Karpas-422 (cell line): ENCODE data around the gene LIN28B. TPM values are rescaled to one million over a fixed set of nuclear protein-coding genes. Genes with fewer than 3 reads are reported as not detected.

ENCODE experiments used
- DNase-seq: peaks from one replicate; pipeline ENCODE4 v3.0.0-alpha.2; 2015
- H2AFZ ChIP-seq: fragments of 200-600 bp; sonication (generic); 2 replicates; pipeline ENCODE4 v1.6.1; 2014; ENCODE audit warnings: antibody characterized with exemption, low read length, mixed read lengths
- H3K27ac ChIP-seq: fragments of 200-600 bp; sonication (generic); 2 replicates; pipeline ENCODE4 v1.5.1; 2014; ENCODE audit warnings: mild to moderate bottlenecking, low read length, moderate library complexity
- H3K27me3 ChIP-seq: fragments of 200-600 bp; sonication (generic); 2 replicates; pipeline ENCODE4 v1.6.1; 2014; ENCODE audit warnings: low read length, mixed read lengths
- H3K36me3 ChIP-seq: fragments of 200-600 bp; sonication (generic); 2 replicates; pipeline ENCODE4 v1.6.1; 2014; ENCODE audit warnings: low read length, mixed read lengths; ENCODE audit not compliant: insufficient read depth
- H3K4me1 ChIP-seq: fragments of 200-600 bp; sonication (generic); 2 replicates; pipeline ENCODE4 v1.6.1; 2014; ENCODE audit warnings: mild to moderate bottlenecking, low read length, mixed read lengths
- H3K4me2 ChIP-seq: fragments of 200-600 bp; sonication (generic); 2 replicates; pipeline ENCODE4 v1.6.1; 2014; ENCODE audit warnings: low read length, low read depth, mild to moderate bottlenecking; ENCODE audit not compliant: poor library complexity, severe bottlenecking
- H3K4me3 ChIP-seq: fragments of 200-600 bp; sonication (generic); 2 replicates; pipeline ENCODE4 v1.5.1; 2014; ENCODE audit warnings: mild to moderate bottlenecking, antibody characterized with exemption, low read length, mixed read lengths
- H3K79me2 ChIP-seq: fragments of 200-600 bp; sonication (generic); 2 replicates; pipeline ENCODE4 v1.6.1; 2014; ENCODE audit warnings: mild to moderate bottlenecking, low read length, mixed read lengths
- H3K9ac ChIP-seq: fragments of 200-600 bp; sonication (generic); 2 replicates; pipeline ENCODE4 v1.6.0; 2014; ENCODE audit warnings: low read length
- H3K9me2 ChIP-seq: fragments of 200-600 bp; sonication (generic), shearing (Covaris generic); replicated peaks from 2 replicates; pipeline ENCODE4 v1.6.0; 2014; ENCODE audit warnings: mild to moderate bottlenecking, low read length, moderate library complexity; ENCODE audit not compliant: insufficient read depth
- H3K9me3 ChIP-seq: fragments of 300-700, 200-600 bp; sonication (generic); 2 replicates; pipeline ENCODE4 v1.6.1; 2014; ENCODE audit warnings: low read length, mixed read lengths
- H4K20me1 ChIP-seq: fragments of 200-600 bp; sonication (generic); 2 replicates; pipeline ENCODE4 v1.6.1; 2014; ENCODE audit warnings: mild to moderate bottlenecking, antibody characterized with exemption, low read length, low read depth; ENCODE audit not compliant: insufficient read depth
- total RNA-seq: library from RNA; depleted of rRNA; stranded (reverse); fragments of >200 nt; shearing (Covaris generic); gene quantifications from 2 replicates; pipeline ENCODE4 v1.2.3, GENCODE V29; 2014; ENCODE audit warnings: low replicate concordance

LIN28B gene
- total RNA-seq, 1 experiment from 2014 or later: 21.4 TPM

DNA sequence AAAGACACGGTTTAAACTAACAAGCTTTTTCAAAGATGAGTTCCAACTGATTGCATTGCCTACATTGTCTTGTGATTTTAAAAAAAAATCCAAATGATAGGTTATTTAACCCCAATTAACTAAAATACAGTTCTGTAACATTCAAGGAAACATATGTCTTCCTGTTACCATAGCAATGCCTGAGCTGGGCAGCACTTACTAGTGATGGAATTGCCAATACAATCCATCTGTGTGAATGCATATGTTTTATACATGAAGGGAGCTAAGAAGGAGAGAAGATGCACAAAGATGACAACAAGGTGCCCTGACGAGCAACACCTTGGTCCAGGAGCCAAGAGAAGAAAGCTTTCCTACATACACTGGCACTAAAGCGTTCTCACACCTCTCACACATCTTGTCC is 154.2 kb downstream of the LIN28B start:
- Histone ChIP-seq H3K36me3 (no peaks in the 10 kb centered on the region), H3K4me1 (no peaks in the 10 kb centered on the region), H3K9me2 (no peaks in the 10 kb centered on the region), H2AFZ (no peak overlapping the region), H3K4me3 (no peak overlapping the region), H3K27ac (no peak overlapping the region), H3K79me2 (no peaks in the 10 kb centered on the region), H4K20me1 (no peaks in the 10 kb centered on the region), H3K9ac (no peak overlapping the region), H3K4me2 (no peak overlapping the region), H3K9me3 (no peaks in the 10 kb centered on the region), H3K27me3 (no peaks in the 10 kb centered on the region)
- DNase-seq: no peak

DNA sequence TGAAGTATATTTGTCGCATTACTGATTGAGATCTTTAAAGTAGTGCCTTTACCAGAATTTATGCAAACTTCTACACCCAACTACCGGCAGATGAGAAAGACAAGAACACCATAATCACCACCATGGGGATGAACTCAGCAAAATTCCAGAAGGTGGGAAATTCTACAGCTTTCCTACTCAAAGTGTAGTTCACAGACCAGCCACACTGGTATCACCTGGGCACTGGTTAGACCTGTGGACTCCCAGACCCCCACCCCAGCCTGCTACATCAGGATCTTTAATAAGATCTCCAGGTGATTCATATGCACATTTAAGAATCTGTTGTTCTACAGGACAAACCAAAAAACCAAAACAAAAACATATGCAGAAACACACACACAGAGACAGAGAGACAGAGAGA is 155.0 kb downstream of the LIN28B start:
- no peaks in the 10 kb centered on the region for H3K4me1 ChIP-seq
- no peak overlapping the region for H3K4me2 ChIP-seq
- H3K27me3 ChIP-seq: no peaks in the 10 kb centered on the region
- no peak overlapping the region for H3K4me3 ChIP-seq
- no peak overlapping the region for H2AFZ ChIP-seq
- no peak for DNase-seq
- H3K79me2 ChIP-seq: no peaks in the 10 kb centered on the region
- H3K9me3 ChIP-seq: no peaks in the 10 kb centered on the region
- H3K36me3 ChIP-seq: no peaks in the 10 kb centered on the region
- H4K20me1 ChIP-seq: no peaks in the 10 kb centered on the region
- no peaks in the 10 kb centered on the region for H3K9me2 ChIP-seq
- H3K27ac ChIP-seq: no peak overlapping the region
- H3K9ac ChIP-seq: no peak overlapping the region

DNA sequence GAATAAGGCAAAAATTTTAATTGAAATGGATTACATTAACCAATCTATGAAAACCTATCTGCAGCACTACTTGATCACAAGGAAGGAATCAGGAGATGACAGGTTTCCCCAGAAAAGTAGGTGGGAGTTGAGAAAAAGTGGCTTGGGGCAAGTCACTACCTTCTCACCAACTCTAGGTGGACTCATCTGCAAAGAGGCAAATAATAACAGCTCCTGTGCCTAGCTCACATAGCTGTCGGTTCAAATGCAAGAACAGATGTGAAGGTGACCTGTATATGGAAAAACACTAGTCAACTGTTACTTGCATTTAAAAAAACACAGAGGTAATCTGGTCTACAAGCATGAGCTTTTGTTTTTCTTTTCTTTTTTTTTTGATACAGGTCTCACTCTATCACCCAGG is 155.7 kb downstream of the LIN28B start:
- H3K36me3 ChIP-seq: no peaks in the 10 kb centered on the region
- H3K9me2 ChIP-seq: no peaks in the 10 kb centered on the region
- H3K4me2 ChIP-seq: no peak overlapping the region
- DNase-seq: no peak
- no peaks in the 10 kb centered on the region for H3K27me3 ChIP-seq
- no peaks in the 10 kb centered on the region for H4K20me1 ChIP-seq
- H3K4me1 ChIP-seq: no peaks in the 10 kb centered on the region
- no peak overlapping the region for H2AFZ ChIP-seq
- no peaks in the 10 kb centered on the region for H3K79me2 ChIP-seq
- H3K4me3 ChIP-seq: no peak overlapping the region
- H3K9ac ChIP-seq: no peak overlapping the region
- no peaks in the 10 kb centered on the region for H3K9me3 ChIP-seq
- H3K27ac ChIP-seq: no peak overlapping the region

DNA sequence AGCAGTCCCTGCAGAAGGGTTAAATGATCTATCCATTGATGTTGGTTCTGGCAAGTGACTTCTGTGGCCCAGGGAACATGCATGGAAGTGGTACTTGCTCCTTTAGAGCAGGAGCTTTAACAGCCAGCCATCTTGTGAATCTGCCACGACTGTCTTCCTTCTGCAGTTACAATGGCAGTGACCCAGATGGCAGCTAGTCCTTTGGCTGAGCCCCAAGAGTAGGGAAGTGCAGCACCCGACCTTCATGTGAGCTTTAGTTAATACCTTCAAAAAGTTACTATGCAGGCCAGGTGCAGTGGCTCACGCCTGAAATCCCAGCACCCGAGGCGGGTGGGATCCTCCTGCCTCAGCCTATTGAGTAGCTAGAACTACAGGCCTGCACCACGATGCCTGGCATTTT is 156.5 kb downstream of the LIN28B start:
- no peak for DNase-seq
- no peaks in the 10 kb centered on the region for H3K79me2 ChIP-seq
- no peaks in the 10 kb centered on the region for H3K36me3 ChIP-seq
- no peaks in the 10 kb centered on the region for H3K9me2 ChIP-seq
- H3K4me1 ChIP-seq: no peaks in the 10 kb centered on the region
- H4K20me1 ChIP-seq: no peaks in the 10 kb centered on the region
- H3K27ac ChIP-seq: no peak overlapping the region
- no peaks in the 10 kb centered on the region for H3K9me3 ChIP-seq
- no peak overlapping the region for H3K4me3 ChIP-seq
- H3K27me3 ChIP-seq: no peaks in the 10 kb centered on the region
- H3K9ac ChIP-seq: no peak overlapping the region
- H3K4me2 ChIP-seq: no peak overlapping the region
- H2AFZ ChIP-seq: no peak overlapping the region

DNA sequence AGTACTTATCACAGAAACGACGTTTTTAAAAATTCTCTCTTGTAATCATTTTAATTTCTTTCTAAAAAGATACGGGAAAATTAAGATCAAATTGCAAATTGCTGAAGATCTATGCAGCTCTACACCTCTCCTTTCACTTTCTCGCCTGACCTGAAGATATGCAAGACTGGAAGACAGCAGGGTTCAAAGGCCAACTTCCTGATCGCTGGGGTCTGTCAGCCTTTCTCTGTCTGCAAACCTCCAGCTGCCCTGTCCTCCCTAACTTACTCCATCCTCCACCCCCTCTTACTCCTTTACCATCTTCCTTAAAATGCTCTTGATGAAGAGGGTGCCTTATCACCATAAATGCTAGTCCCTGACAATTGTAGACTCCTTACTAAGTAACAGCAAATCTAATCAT is 159.2 kb downstream of the LIN28B start:
- no peaks in the 10 kb centered on the region for H4K20me1 ChIP-seq
- no peaks in the 10 kb centered on the region for H3K9me3 ChIP-seq
- H3K4me2 ChIP-seq: no peak overlapping the region
- no peaks in the 10 kb centered on the region for H3K27me3 ChIP-seq
- H3K4me1 ChIP-seq: no peaks in the 10 kb centered on the region
- no peak overlapping the region for H3K9ac ChIP-seq
- H3K27ac ChIP-seq: no peak overlapping the region
- H3K79me2 ChIP-seq: no peaks in the 10 kb centered on the region
- H3K36me3 ChIP-seq: no peaks in the 10 kb centered on the region
- DNase-seq: no peak
- H3K9me2 ChIP-seq: no peaks in the 10 kb centered on the region
- no peak overlapping the region for H2AFZ ChIP-seq
- no peak overlapping the region for H3K4me3 ChIP-seq

DNA sequence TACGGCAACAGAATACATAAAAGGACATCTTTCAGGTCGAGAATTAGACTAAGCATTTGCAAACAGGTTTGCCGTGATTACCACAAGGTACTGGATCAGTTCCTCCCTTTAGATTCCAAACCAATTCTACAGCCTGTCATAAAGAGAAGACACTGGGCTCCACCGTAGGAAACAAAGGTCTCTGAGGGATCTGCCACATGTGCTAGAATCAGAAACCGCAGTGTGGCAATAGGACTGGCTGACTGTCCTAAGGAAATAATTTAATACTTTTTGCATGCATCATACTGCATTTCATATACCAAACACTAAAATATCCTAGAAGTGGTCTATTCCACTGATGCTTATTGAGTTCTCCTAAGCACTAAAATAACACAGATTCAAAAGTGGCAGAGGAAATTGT is 163.7 kb downstream of the LIN28B start:
- no peaks in the 10 kb centered on the region for H3K27me3 ChIP-seq
- no peaks in the 10 kb centered on the region for H4K20me1 ChIP-seq
- no peaks in the 10 kb centered on the region for H3K36me3 ChIP-seq
- no peak overlapping the region for H2AFZ ChIP-seq
- no peak overlapping the region for H3K9ac ChIP-seq
- H3K27ac ChIP-seq: no peak overlapping the region
- no peak overlapping the region for H3K4me3 ChIP-seq
- DNase-seq: no peak
- H3K9me3 ChIP-seq: no peaks in the 10 kb centered on the region
- H3K79me2 ChIP-seq: no peaks in the 10 kb centered on the region
- no peaks in the 10 kb centered on the region for H3K9me2 ChIP-seq
- no peak overlapping the region for H3K4me2 ChIP-seq
- H3K4me1 ChIP-seq: no peaks in the 10 kb centered on the region

DNA sequence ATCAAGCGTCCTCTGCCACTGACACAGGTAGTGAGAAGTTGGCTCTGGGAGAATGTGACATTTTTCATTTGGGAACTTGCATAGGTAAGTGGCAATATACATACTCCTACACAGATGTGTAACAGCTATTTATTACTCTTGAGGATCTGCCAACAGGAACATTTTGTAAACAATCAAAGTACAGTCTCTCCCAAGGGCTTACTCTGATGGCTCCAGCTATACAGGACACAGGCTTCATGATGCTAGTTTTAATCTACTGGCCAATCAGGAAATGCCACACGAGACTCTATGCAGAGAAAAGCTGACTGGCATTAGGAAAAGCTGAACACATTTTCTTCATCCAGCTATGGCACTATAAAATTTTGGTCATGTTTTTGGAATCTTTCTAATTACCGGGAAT is 165.1 kb downstream of the LIN28B start:
- no peak overlapping the region for H3K4me3 ChIP-seq
- H3K27ac ChIP-seq: no peak overlapping the region
- no peaks in the 10 kb centered on the region for H3K4me1 ChIP-seq

DNA sequence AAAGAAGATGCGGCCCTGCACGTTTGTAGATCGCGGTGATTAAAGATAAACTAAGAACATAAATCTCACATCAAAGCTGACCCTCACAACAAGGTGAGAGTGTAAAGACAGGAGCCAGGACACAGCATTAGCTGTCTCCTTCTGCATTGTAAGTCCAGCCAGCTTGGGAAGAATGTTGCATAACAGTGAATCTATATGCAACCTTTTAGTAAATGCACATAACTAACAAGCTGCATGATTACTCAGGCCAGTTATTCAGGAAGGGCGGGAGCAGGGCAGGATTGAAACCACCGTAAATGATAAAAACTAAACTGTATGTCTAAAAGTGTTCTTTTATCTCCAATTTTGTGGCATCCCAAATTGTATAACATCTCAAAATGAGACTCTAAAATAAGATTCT is 165.8 kb downstream of the LIN28B start:
- H3K4me1 ChIP-seq: no peaks in the 10 kb centered on the region

More for the DNA sequence above, 165.1 kb downstream of the LIN28B start:
- Histone ChIP-seq H3K36me3 (no peaks in the 10 kb centered on the region), H3K9me3 (no peaks in the 10 kb centered on the region), H3K9me2 (no peaks in the 10 kb centered on the region), H4K20me1 (no peaks in the 10 kb centered on the region), H2AFZ (no peak overlapping the region), H3K79me2 (no peaks in the 10 kb centered on the region), H3K9ac (no peak overlapping the region), H3K27me3 (no peaks in the 10 kb centered on the region), H3K4me2 (no peak overlapping the region)
- no peak for DNase-seq

More for the DNA sequence above, 165.8 kb downstream of the LIN28B start:
- DNase-seq: no peak
- Histone ChIP-seq H3K9me2 (no peaks in the 10 kb centered on the region), H4K20me1 (no peaks in the 10 kb centered on the region), H3K27ac (no peak overlapping the region), H3K9ac (no peak overlapping the region), H3K4me2 (no peak overlapping the region), H3K36me3 (no peaks in the 10 kb centered on the region), H3K4me3 (no peak overlapping the region), H3K79me2 (no peaks in the 10 kb centered on the region), H3K27me3 (no peaks in the 10 kb centered on the region), H3K9me3 (no peaks in the 10 kb centered on the region), H2AFZ (no peak overlapping the region)
